GM18519 (cell line): ENCODE results near the gene ARL3.

ENCODE experiments used
- ATAC-seq: cut with Tn5 transposase; IDR thresholded peaks from one replicate; pipeline ENCODE4 v1.9.1; 2021; ENCODE audit warnings: mild to moderate bottlenecking, moderate library complexity; ENCODE audit not compliant: unreplicated experiment, low FRiP score

Gene ARL3

GRCh38 chr10:102654566-102654965 is 59.6 kb downstream of the ARL3 start:
- ATAC-seq, result no peak

GRCh38 chr10:102653060-102653459 is 61.1 kb downstream of the ARL3 start:
- no peak for ATAC-seq

- no peak for ATAC-seq
Measured at GRCh38 chr10:102652170-102652916, 61.9 kb downstream of the ARL3 start.

GRCh38 chr10:102651455-102652169 is 62.6 kb downstream of the ARL3 start:
- ATAC-seq, result no peak

- no peak for ATAC-seq
Measured at GRCh38 chr10:102650655-102651454, 63.3 kb downstream of the ARL3 start.

GRCh38 chr10:102649797-102650654 is 64.2 kb downstream of the ARL3 start:
- ATAC-seq, result no peak

GRCh38 chr10:102648889-102649796 is 65.1 kb downstream of the ARL3 start:
- no peak for ATAC-seq

GRCh38 chr10:102648269-102648888 is 65.8 kb downstream of the ARL3 start:
- ATAC-seq, result no peak

- ATAC-seq, result no peak
Measured at GRCh38 chr10:102647443-102648268, 66.5 kb downstream of the ARL3 start.

- no peak for ATAC-seq
Measured at GRCh38 chr10:102646610-102647442, 67.4 kb downstream of the ARL3 start.

GRCh38 chr10:102645741-102646609 is 68.2 kb downstream of the ARL3 start:
- no peak for ATAC-seq

GRCh38 chr10:102645388-102645740 is 68.8 kb downstream of the ARL3 start:
- ATAC-seq, result no peak

- ATAC-seq, result no peak
Measured at GRCh38 chr10:102644646-102645387, 69.4 kb downstream of the ARL3 start.

GRCh38 chr10:102644066-102644645 is 70.0 kb downstream of the ARL3 start, which contains the start of gene TRIM8:
TSS of gene TRIM8 (plus strand) at chr10:102644479. CDS start at chr10:102644618, 139 bp downstream.
- ATAC-seq, result no peak
